SJSA1 (cell line): ENCODE data around the gene TTBK1. TPM values are rescaled to one million over a fixed set of nuclear protein-coding genes. Genes with fewer than 3 reads are reported as not detected.

Source experiments
- DNase-seq, 2 experiments: peaks; one replicate each; pipeline ENCODE4 v3.0.0-alpha.2; 2015 to 2020; ENCODE audit warnings: low spot score in 2 of 2, low read depth in 1 of 2
- H3K27ac ChIP-seq: fragments of 250-450 bp; sonication (Bioruptor Pico); 2 replicates; pipeline ENCODE4 v1.5.1; 2020; ENCODE audit warnings: mild to moderate bottlenecking, moderate library complexity
- H3K27me3 ChIP-seq: fragments of 250-450 bp; sonication (Bioruptor Pico); replicated peaks from 2 replicates; pipeline ENCODE4 v1.5.1; 2020; ENCODE audit warnings: mild to moderate bottlenecking, moderate library complexity
- H3K36me3 ChIP-seq: fragments of 250-450 bp; sonication (Bioruptor Pico); 2 replicates; pipeline ENCODE4 v1.5.1; 2020; ENCODE audit warnings: mild to moderate bottlenecking
- H3K4me1 ChIP-seq: fragments of 250-450 bp; sonication (Bioruptor Pico); replicated peaks from 2 replicates; pipeline ENCODE4 v1.6.1; 2021; ENCODE audit warnings: mild to moderate bottlenecking
- H3K4me3 ChIP-seq: fragments of 250-450 bp; sonication (Bioruptor Pico); 2 replicates; pipeline ENCODE4 v1.5.1; 2020; ENCODE audit warnings: mild to moderate bottlenecking
- H3K9me3 ChIP-seq: fragments of 250-450 bp; sonication (Bioruptor Pico); replicated peaks from 2 replicates; pipeline ENCODE4 v1.5.1; 2020; ENCODE audit warnings: mild to moderate bottlenecking
- total RNA-seq: library from RNA; depleted of rRNA; stranded (reverse); fragments of >200 nt; shearing (Covaris generic); gene quantifications from 2 replicates; pipeline ENCODE4 v1.2.3, GENCODE V29; 2014

TTBK1 gene
- total RNA-seq, 1 experiment from 2014 or later, result not detected

- Histone ChIP-seq H3K4me1 (no peaks in the 10 kb centered on the region), H3K27me3 (peaks cover 39% of the 10 kb centered on the region), H3K27ac (no peak overlapping the region), H3K36me3 (no peaks in the 10 kb centered on the region), H3K4me3 (no peak overlapping the region), H3K9me3 (no peaks in the 10 kb centered on the region)
- no peak for DNase-seq
Observed at GRCh38 chr6:43286456-43286979, 43.2 kb downstream of the TTBK1 start.

DNA sequence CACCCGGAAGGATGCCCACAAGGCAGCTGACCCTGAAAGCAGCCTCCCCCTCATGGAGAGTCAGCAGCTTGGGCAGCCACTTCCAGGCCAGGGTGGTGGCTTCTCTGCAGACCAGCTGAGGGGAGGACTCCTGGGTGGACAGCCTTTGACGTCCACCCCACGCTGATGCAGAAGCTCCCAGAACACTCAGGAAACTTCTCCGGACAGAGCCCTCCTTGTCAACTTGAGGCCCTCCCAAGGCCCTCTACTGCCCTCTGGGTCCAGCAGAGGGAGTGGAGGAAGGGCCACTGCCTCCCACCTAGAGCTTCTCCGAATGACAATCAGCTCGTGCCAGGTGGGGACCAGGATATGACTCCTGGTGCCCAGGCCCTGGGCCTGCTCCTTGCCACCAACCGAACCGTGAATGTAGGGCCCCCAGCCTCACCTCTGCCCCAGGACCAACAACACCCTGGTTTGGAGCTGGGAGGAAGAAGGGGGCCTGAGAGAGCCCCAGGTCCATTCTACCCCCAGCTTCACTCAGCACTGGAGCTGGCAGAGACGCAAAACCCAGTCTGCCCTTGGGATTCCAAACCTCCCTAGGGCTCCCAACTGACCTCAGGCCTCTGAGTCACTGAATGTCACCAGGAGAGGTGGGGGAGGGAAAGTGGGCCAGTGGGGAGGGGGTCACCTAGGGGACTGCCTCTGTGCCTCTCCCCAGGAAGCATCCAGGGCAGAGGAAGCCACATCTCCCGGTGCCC lies 43.9 kb downstream of the TTBK1 start:
- H3K27me3 ChIP-seq, result peaks cover 41% of the 10 kb centered on the region
- no peak overlapping the region for H3K4me3 ChIP-seq
- no peaks in the 10 kb centered on the region for H3K36me3 ChIP-seq
- H3K9me3 ChIP-seq, result no peaks in the 10 kb centered on the region
- H3K27ac ChIP-seq, result no peak overlapping the region
- no peaks in the 10 kb centered on the region for H3K4me1 ChIP-seq
- no peak for DNase-seq

DNA sequence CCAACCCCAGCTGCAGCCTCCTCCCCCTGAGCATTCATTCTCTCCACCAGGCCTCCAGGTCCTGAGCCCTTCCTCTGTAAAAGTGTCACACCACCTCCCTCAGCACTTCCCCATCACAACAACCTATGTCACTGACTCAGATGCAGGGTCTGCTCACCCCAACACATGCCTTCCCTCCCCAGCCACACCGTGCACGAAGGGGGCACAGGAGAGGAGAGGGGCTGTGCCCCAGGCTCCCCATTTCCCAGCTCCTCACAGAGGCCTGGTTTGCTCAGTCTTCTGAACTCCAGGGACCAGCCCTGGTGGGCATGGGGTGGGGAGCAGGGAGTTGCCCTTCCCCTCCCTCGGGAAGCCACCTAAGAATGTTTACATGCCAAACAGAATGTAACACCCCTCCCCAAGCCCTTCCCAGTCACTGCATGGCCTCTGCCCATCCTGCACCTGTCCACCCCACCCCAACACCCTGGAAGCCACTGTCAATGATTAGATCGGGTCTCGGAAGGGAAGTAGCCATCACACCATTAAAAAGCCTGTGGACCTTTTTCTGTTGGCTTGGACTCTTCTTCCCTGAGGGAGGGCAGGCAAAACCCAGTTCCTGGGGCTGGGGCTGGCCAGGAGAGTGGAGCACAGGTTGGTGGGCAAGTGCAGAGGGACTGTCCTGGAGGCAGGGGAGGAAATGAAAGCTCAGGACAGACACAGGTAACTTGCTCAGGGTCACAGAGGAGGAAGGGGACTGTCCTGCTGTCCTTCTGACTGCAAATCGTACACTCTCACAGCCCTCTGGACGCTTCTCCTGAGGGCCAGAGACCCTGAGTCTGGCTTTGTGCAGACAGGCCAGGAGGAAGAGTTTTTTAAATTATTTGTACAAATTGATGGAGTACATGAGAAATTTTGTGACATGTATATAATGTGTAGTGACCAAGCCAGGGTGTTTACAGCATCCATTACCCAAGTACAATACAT lies 44.7 kb downstream of the TTBK1 start:
- no peak for DNase-seq
- no peaks in the 10 kb centered on the region for H3K9me3 ChIP-seq
- no peak overlapping the region for H3K27ac ChIP-seq
- H3K36me3 ChIP-seq, result no peaks in the 10 kb centered on the region
- no peaks in the 10 kb centered on the region for H3K4me1 ChIP-seq
- no peak overlapping the region for H3K4me3 ChIP-seq
- peaks cover 33% of the 10 kb centered on the region for H3K27me3 ChIP-seq

- H3K4me1 ChIP-seq, result no peaks in the 10 kb centered on the region
- no peak for DNase-seq
- H3K27me3 ChIP-seq, result peaks cover 15% of the 10 kb centered on the region
Observed at GRCh38 chr6:43290339-43290904, 47.1 kb downstream of the TTBK1 start.

GRCh38 chr6:43290905-43291355 lies 47.6 kb downstream of the TTBK1 start:
- H3K9me3 ChIP-seq, result no peaks in the 10 kb centered on the region
- H3K4me3 ChIP-seq, result no peak overlapping the region
- no peak overlapping the region for H3K27ac ChIP-seq
- H3K4me1 ChIP-seq, result no peaks in the 10 kb centered on the region
- DNase-seq, result no peak
- no peaks in the 10 kb centered on the region for H3K36me3 ChIP-seq
- H3K27me3 ChIP-seq, result peaks cover 10% of the 10 kb centered on the region

More at GRCh38 chr6:43290339-43290904, 47.1 kb downstream of the TTBK1 start:
- no peak overlapping the region for H3K4me3 ChIP-seq
- H3K9me3 ChIP-seq, result no peaks in the 10 kb centered on the region
- no peaks in the 10 kb centered on the region for H3K36me3 ChIP-seq
- no peak overlapping the region for H3K27ac ChIP-seq

DNA sequence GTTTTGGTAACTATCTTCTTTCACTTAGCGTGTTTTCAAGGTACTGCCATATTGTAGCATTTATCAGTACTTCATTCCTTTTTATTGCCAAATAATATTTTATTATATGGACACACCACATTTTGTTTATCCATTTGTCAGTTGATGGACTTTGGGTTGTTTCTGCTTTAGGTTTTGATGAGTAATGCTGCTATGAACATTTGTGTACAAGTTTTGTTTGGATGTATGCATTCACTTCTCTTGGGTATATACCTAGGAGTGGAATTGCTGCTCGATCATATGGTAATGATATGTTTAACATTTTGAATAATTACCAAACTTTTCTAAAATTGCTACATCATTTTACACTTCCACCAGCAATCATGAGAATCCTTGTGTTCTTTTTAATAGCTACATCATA lies 48.4 kb downstream of the TTBK1 start:
- H3K27ac ChIP-seq, result no peak overlapping the region
- DNase-seq, result no peak
- H3K36me3 ChIP-seq, result no peaks in the 10 kb centered on the region
- H3K9me3 ChIP-seq, result no peaks in the 10 kb centered on the region
- no peaks in the 10 kb centered on the region for H3K4me1 ChIP-seq
- no peak overlapping the region for H3K4me3 ChIP-seq
- peaks cover 8% of the 10 kb centered on the region for H3K27me3 ChIP-seq

DNA sequence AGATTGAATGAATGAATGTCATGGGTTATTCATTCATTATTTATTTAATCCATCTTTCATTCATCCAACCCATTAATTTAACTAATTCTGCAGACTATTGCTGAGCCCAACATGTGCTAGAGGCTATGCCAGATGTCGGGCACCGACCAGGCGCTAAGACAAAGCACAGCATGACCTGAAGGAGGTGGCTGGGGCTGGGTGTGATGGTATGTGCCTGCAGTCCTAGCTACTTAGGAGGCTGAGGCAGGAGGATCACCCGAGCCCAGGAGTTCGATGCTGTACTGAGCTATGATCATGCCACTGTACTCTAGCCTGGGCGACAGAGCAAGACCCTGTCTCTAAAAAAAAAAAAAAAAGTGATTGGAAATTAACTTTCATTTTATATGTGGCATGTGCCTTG lies 49.1 kb downstream of the TTBK1 start:
- Histone ChIP-seq H3K36me3 (no peaks in the 10 kb centered on the region), H3K4me1 (no peaks in the 10 kb centered on the region), H3K27ac (no peak overlapping the region), H3K27me3 (peaks cover 13% of the 10 kb centered on the region), H3K4me3 (no peak overlapping the region), H3K9me3 (no peaks in the 10 kb centered on the region)
- no peak for DNase-seq

DNA sequence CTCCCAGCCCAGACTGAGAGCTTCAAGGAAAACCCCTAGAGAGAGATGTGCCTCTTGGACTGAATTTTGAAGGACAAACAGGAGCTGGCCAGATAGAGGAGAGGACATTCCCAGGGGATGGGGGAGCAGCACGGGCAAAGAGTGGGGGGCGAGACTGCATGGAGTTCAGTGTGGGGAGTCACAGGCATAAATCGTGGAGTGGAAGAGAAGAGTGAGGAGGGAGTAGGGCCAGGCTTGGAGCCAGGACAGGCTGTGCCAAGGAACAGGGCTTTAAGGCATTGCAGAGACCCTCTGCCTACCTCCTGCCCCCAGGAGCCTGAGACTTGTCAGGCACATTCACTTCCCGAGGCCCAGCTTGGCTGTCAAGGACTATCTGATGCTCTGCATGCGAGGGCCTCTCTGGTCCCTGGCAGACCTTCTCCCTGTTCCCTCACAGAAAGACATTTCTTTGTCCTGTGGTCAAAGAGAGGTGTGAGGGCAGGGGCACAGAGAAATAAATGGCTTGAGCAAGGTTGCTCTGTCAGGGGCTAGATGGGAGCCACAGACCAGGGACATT lies 49.6 kb downstream of the TTBK1 start:
- Histone ChIP-seq H3K9me3 (no peaks in the 10 kb centered on the region), H3K27ac (no peak overlapping the region)

GRCh38 chr6:43293698-43294097 lies 50.4 kb downstream of the TTBK1 start:
- Histone ChIP-seq H3K27me3 (peaks cover 17% of the 10 kb centered on the region), H3K27ac (no peak overlapping the region), H3K4me1 (no peaks in the 10 kb centered on the region), H3K9me3 (no peaks in the 10 kb centered on the region), H3K4me3 (no peak overlapping the region), H3K36me3 (no peaks in the 10 kb centered on the region)
- DNase-seq, result no peak

More for the DNA sequence above, 49.6 kb downstream of the TTBK1 start:
- H3K4me1 ChIP-seq, result no peaks in the 10 kb centered on the region
- peaks cover 13% of the 10 kb centered on the region for H3K27me3 ChIP-seq
- no peaks in the 10 kb centered on the region for H3K36me3 ChIP-seq
- DNase-seq, result no peak
- H3K4me3 ChIP-seq, result no peak overlapping the region

DNA sequence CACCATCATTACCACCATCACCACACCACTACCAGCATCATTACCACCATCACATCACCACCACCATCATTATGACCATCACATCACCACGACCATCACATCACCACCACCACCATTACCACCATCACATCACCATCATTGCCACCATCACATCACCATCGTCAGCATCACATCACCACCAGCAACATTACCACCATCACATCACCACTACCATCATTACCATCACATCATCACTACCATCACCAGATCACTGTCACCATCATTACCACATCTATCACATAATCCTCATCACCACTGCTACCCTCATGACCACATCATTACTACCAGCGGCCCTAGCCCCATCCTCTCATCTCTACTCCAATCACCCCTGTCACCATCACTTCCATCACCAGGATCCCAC lies 51.3 kb downstream of the TTBK1 start:
- Histone ChIP-seq H3K4me1 (no peaks in the 10 kb centered on the region), H3K36me3 (no peaks in the 10 kb centered on the region), H3K4me3 (no peak overlapping the region)

DNA sequence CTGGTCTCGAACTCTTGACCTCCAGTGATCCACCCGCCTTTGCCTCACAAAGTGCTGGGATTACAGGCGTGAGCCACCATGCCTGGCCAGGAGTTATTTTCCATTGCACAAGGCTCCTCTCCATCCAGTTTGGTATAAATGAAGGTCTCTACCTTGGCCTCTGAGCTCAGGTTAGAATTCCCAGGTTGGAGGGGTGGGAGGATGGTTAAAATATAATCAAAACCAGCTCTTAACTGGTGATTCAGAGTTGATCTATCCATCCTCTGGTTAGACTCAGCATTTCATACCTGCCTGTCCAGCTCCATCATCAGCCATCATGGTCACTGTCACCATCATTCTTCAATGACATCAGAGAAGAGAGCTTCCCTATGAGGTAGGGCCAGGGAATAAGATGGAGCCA lies 52.2 kb downstream of the TTBK1 start:
- H3K36me3 ChIP-seq, result no peaks in the 10 kb centered on the region
- no peak overlapping the region for H3K4me3 ChIP-seq
- no peak overlapping the region for H3K27ac ChIP-seq
- no peaks in the 10 kb centered on the region for H3K4me1 ChIP-seq
- no peak for DNase-seq
- H3K27me3 ChIP-seq, result peaks cover 26% of the 10 kb centered on the region
- H3K9me3 ChIP-seq, result no peaks in the 10 kb centered on the region

More for the DNA sequence above, 51.3 kb downstream of the TTBK1 start:
- no peak for DNase-seq
- peaks cover 23% of the 10 kb centered on the region for H3K27me3 ChIP-seq
- H3K9me3 ChIP-seq, result no peaks in the 10 kb centered on the region
- H3K27ac ChIP-seq, result no peak overlapping the region

DNA sequence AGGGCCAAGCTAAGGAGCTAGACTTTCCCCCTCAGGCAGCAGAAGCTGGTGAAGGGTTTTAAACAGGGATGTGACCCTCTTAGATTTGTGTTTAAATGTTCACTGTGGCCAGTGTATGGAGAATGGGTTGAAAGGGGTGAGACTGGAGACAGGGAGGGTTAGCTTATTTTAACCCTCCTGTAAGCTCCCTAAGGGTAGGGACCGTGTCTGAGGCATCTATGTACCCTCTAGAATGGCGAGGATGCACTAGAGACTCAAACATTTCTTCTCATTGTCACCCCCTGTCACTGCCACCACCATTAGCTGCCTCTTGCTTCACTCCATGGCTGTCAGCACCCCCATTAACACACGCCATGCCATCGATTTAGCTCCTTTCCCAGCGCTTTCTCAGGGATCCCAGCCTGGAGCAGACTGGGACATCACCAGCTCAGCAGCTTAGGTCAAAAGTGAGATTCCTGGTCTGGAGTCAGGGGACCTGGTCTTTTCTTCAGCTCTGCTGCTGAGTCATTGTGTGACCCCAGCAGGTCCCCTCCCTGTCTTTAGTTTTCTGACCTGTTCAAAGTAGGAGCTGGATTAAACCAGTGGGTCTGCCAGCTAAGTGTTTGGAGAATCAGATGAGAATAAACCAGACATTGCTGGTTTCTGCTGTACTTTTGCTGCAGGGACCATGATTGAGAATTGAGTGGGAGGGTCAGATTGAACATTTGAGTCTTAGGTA lies 53.7 kb downstream of the TTBK1 start:
- no peaks in the 10 kb centered on the region for H3K9me3 ChIP-seq
- H3K4me3 ChIP-seq, result no peak overlapping the region
- no peak for DNase-seq
- H3K4me1 ChIP-seq, result no peaks in the 10 kb centered on the region
- no peaks in the 10 kb centered on the region for H3K36me3 ChIP-seq
- no peak overlapping the region for H3K27ac ChIP-seq
- peaks cover 22% of the 10 kb centered on the region for H3K27me3 ChIP-seq
